IPS-18c (cell line): Measurements from ENCODE around the gene SMARCA5.

ENCODE experiments used
- H3K4me3 ChIP-seq: 2 replicates; pipeline ENCODE4 v1.7.0; 2013; ENCODE audit warnings: low read depth, mild to moderate bottlenecking, low read length, moderate library complexity; ENCODE audit not compliant: insufficient read depth
- H3K9me3 ChIP-seq: one replicate; pipeline ENCODE4 v1.6.1; 2013; ENCODE audit warnings: mild to moderate bottlenecking, low read length, moderate library complexity; ENCODE audit not compliant: control insufficient read depth, insufficient read depth

The SMARCA5 gene

DNA sequence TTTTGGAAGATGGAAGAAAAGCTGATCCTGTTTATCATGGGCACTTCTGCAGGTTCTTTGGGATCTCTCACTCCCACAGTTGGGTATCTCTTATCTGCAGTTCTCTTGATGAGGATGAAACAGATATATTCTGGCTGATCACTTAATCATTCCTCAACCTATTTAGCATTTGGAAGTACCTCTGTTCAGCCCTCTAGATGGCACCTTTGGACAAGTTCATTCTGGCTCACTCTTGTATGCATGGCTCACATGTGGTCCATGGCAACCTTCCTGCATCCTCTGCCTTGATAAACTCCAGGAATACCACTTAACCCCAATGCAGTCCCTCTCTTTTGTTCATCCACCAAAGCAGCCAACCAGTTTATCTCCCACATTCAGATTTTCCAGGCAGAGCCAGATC is 74.2 kb downstream of the SMARCA5 start:
- no peaks in the 10 kb centered on the region for H3K9me3 ChIP-seq
- no peak overlapping the region for H3K4me3 ChIP-seq

DNA sequence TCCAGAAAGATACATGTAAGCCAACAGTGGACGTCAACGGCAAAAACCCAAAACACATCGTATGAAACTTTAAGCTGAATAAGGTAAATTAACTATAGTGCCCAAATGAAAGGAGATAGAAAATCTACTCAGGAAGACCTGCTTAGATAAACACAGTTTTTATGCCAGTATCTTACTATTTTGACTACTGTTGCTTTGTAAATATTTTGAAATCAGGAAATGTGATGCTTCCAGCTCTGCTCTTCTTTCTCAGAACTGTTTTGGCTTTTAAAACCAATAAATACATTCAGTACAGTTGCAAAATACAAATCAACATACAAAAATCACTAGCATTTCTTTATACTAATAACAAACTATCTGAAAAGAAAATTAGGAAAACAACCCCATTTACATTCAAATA is 83.8 kb downstream of the SMARCA5 start:
- Histone ChIP-seq H3K4me3 (no peak overlapping the region), H3K9me3 (peaks cover 7% of the 10 kb centered on the region)

GRCh38 chr4:143598816-143599215 is 85.3 kb downstream of the SMARCA5 start:
- Histone ChIP-seq H3K4me3 (no peak overlapping the region), H3K9me3 (peaks cover 4% of the 10 kb centered on the region)

GRCh38 chr4:143599827-143600226 is 86.3 kb downstream of the SMARCA5 start:
- no peak overlapping the region for H3K4me3 ChIP-seq
- no peaks in the 10 kb centered on the region for H3K9me3 ChIP-seq

GRCh38 chr4:143606480-143606879 is 93.0 kb downstream of the SMARCA5 start:
- H3K9me3 ChIP-seq, result no peaks in the 10 kb centered on the region
- no peak overlapping the region for H3K4me3 ChIP-seq
